Lung (tissue), 12 donors: ENCODE data around the gene MAPK14. TPM values are rescaled to one million over a fixed set of nuclear protein-coding genes. Genes with fewer than 3 reads are reported as not detected.

Experiments
- ATAC-seq: fragments of 200-7000 bp; cut with Tn5 transposase; one replicate; pipeline ENCODE4 v1.9.1; 2020; ENCODE audit warnings: moderate number of reproducible peaks; ENCODE audit not compliant: insufficient read depth, low FRiP score
- DNase-seq, 3 donors: peaks; one replicate each; pipeline ENCODE4 v3.0.0-alpha.2; 2013 to 2017
- H3K27ac ChIP-seq, 2 donors: one replicate each; pipeline ENCODE4 v1.5.1; 2013; ENCODE audit warnings: mild to moderate bottlenecking in 2 of 2, moderate library complexity in 2 of 2, control low read depth in 1 of 2, inconsistent platforms in 1 of 2, low read depth in 1 of 2, low read length in 1 of 2
- H3K27me3 ChIP-seq, 3 donors: one replicate each; pipeline ENCODE4 v1.5.1; 2013; ENCODE audit warnings: low read length in 2 of 3; ENCODE audit not compliant: control insufficient read depth in 3 of 3, insufficient read depth in 3 of 3
- H3K36me3 ChIP-seq, 4 donors: one replicate each; pipeline ENCODE4 v1.5.1; 2013; ENCODE audit warnings: low read length in 4 of 4, mild to moderate bottlenecking in 1 of 4, moderate library complexity in 1 of 4; ENCODE audit not compliant: control insufficient read depth in 4 of 4, insufficient read depth in 4 of 4
- H3K4me1 ChIP-seq, 5 donors: one replicate each; pipeline ENCODE4 v1.5.1; 2013; ENCODE audit warnings: low read length in 5 of 5, mild to moderate bottlenecking in 2 of 5, moderate library complexity in 1 of 5; ENCODE audit not compliant: control insufficient read depth in 5 of 5, insufficient read depth in 5 of 5
- H3K4me3 ChIP-seq: one replicate; pipeline ENCODE4 v1.5.1; 2013; ENCODE audit warnings: mild to moderate bottlenecking, control low read depth, moderate library complexity
- H3K9ac ChIP-seq, 2 donors: one replicate each; pipeline ENCODE4 v1.5.1; 2013; ENCODE audit warnings: low read length in 2 of 2, control low read depth in 1 of 2; ENCODE audit not compliant: insufficient read depth in 1 of 2
- H3K9me3 ChIP-seq, 4 donors: one replicate each; pipeline ENCODE4 v1.5.1; 2013; ENCODE audit warnings: low read length in 3 of 4, mild to moderate bottlenecking in 1 of 4, moderate library complexity in 1 of 4; ENCODE audit not compliant: control insufficient read depth in 4 of 4, insufficient read depth in 3 of 4
- WGBS, 2 donors: extraction: QIAGEN DNeasy Blood & Tissue Kit; methylation state at CpG; one replicate each; pipeline ENCODE4 v1.1.7; 2013; 5-methylcytosine and 5-hydroxymethylcytosine counted together
- polyA plus RNA-seq, 2 donors: library from polyadenylated mRNA; stranded (reverse); fragments of 200-250 nt; gene quantifications; one replicate each; pipeline ENCODE4 v1.2.1, GENCODE V29; 2013
- total RNA-seq, 2 donors: library from RNA; depleted of rRNA in 1 of 2; stranded (reverse); fragments of >200 nt in 1 of 2; gene quantifications; one replicate each; pipeline ENCODE4 v1.2.1, GENCODE V29; 2014 to 2021
- TF ChIP-seq, protein P1 (sequence below): IDR thresholded peaks from 2 replicates; pipeline ENCODE4 v1.5.1; 2012; ENCODE audit warnings: mild to moderate bottlenecking; ENCODE audit errors: control extremely low read depth, extremely low read depth
- donor health status: control.
- donor health status: control.
- donor health status: Bipolar disorder and iron deficiency.
- donor health status: healthy.
- donor health status: DM: yes; HTN: yes; CAD: no.

Gene MAPK14
- total and polyA plus RNA-seq, 4 donors, result 12.8 to 93.3 (median 59.5) TPM

DNA sequence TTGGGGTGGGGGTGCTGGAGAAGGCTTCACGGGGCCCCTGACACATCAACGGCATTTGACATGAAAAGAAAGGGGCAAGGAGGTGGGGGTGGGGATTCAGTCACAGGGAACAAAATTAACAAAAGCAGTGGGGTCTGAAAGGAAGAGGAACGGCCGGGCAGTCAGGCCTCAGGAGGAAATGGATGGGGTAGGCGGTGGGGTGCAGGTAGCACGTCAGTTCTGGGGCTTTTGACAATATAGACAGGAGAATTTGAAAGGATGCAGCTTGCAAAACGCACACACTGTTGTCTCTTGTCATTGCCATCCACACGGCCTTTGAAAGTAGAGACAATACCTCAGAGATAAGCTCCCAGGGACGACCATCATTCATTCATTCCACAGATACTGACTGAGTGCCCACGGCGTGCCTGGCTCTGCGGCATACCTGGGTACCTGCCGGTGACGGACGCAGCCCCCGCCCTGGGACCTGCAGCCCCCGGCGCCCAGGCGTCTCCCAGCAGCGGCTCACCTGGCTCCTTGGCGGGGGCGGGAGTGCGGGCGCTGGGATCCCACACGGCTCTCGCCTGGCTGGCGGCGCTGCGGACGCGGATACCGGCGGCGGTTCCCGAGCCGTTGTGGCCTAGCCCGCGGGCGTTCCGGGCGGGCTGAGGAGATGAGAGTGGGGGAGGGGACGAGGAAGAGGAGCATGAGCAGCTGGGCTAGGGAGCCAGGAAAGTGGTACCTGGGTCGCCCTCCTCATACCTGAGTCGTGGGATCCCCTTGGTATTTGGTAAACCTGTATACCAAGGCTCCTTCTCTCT, 3.4 kb upstream of the MAPK14 start, which contains the start of gene SLC26A8:
Gene SLC26A8, minus strand, starts transcription at position 646 of the 800 bp plus-strand sequence. CDS start 4,934 bp downstream, outside the sequence.
- H3K27ac ChIP-seq, result no peak within 1 kb of the TSS
- H3K4me1 ChIP-seq, result peaks cover 0 to 18% (median 4%) of the 10 kb centered on the region in 5 donors
- H3K36me3 ChIP-seq, result peaks cover 0 to 8% (median 0%) of the 10 kb centered on the region in 4 donors
- ATAC-seq (no peak), DNase-seq (peak in 1 of 3 donors; percentile 7)
- no peak within 1 kb of the TSS for H3K4me3 ChIP-seq
- WGBS, 2 donors, result 8 to 17% methylated on average over 43 to 44 of the region's 44 CpGs
- H3K27me3 ChIP-seq, result peaks cover 0 to 5% (median 0%) of the 10 kb centered on the region in 3 donors
- H3K9ac ChIP-seq, result no peak within 1 kb of the TSS
- H3K9me3 ChIP-seq, result no peaks in the 10 kb centered on the region
- TF ChIP-seq, protein P1, sequence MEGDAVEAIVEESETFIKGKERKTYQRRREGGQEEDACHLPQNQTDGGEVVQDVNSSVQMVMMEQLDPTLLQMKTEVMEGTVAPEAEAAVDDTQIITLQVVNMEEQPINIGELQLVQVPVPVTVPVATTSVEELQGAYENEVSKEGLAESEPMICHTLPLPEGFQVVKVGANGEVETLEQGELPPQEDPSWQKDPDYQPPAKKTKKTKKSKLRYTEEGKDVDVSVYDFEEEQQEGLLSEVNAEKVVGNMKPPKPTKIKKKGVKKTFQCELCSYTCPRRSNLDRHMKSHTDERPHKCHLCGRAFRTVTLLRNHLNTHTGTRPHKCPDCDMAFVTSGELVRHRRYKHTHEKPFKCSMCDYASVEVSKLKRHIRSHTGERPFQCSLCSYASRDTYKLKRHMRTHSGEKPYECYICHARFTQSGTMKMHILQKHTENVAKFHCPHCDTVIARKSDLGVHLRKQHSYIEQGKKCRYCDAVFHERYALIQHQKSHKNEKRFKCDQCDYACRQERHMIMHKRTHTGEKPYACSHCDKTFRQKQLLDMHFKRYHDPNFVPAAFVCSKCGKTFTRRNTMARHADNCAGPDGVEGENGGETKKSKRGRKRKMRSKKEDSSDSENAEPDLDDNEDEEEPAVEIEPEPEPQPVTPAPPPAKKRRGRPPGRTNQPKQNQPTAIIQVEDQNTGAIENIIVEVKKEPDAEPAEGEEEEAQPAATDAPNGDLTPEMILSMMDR, result no peak

DNA sequence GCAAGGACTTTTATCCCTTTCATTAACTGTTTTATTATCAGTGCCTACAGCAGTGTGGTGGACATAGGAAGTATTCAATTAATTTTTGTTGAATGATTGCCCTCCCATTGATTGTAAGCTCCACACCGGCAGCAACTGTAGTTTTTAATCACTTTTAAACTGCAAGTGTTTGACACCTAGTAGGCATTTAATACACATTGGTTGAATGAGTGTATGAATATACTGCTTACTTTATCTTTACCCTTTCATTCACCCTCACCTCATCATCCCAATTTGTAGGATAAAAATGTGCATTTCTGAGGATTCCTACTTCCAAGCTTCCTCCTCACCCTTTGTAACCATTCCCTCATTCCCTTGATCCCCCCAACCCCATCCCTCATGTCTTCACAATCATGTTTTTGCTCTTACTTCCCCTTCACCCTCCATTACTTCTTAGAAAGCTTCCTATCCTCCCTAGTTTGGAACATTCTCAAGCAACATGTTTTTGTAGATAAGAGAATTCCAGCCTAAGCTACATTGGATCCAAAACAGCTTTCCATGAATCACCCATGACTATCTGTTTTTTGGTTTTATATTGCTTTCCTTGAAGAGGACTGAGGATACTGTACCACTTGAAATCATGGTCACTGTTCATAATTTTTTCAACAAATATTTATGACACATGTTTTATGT, 2.2 kb upstream of the MAPK14 start:
- Histone ChIP-seq H3K36me3 (peaks cover 0 to 8% (median 0%) of the 10 kb centered on the region in 4 donors), H3K9me3 (no peaks in the 10 kb centered on the region), H3K4me1 (peaks cover 0 to 29% (median 4%) of the 10 kb centered on the region in 5 donors), H3K9ac (no peak overlapping the region), H3K4me3 (no peak overlapping the region), H3K27me3 (peaks cover 0 to 5% (median 0%) of the 10 kb centered on the region in 3 donors), H3K27ac (no peak overlapping the region)
- TF ChIP-seq, protein P1, result no peak
- 78 to 83% methylated on average over 1 of the region's 1 CpG for WGBS, 2 donors
- DNase-seq (peak in 2 of 3 donors; percentile 17 to 56), ATAC-seq (no peak)

DNA sequence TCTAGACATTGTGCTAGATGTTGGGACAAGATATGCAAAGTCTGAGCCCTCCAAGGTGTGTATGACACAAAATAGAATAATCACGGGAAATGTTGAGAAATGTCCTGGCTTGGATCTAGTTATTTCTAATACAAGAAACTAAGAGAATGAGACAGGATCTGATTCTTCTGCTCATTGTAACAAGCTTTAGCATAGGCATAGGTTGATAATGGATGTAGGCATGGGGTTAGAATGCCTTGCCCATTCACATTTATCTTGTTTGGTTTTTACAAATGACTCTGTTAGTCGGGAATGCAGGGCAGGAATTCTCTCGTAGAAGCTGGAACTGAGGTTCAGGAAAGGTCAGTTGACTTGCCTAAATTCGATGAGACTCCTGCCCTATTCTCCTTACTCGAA, 1.7 kb upstream of the MAPK14 start:
- ATAC-seq, result no peak
- TF ChIP-seq, protein P1, result no peak
- DNase-seq, result no peak

More for the DNA sequence above, 1.7 kb upstream of the MAPK14 start:
- peaks cover 0 to 5% (median 0%) of the 10 kb centered on the region in 3 donors for H3K27me3 ChIP-seq
- peaks cover 0 to 8% (median 0%) of the 10 kb centered on the region in 4 donors for H3K36me3 ChIP-seq
- H3K4me3 ChIP-seq, result no peak overlapping the region
- no peak overlapping the region for H3K27ac ChIP-seq
- no peaks in the 10 kb centered on the region for H3K9me3 ChIP-seq
- 65 to 74% methylated on average over 5 of the region's 5 CpGs for WGBS, 2 donors
- peaks cover 0 to 35% (median 4%) of the 10 kb centered on the region in 5 donors for H3K4me1 ChIP-seq
- H3K9ac ChIP-seq, result no peak overlapping the region
